Measurements from ENCODE around the gene GPHN. TPM values are rescaled to one million over a fixed set of nuclear protein-coding genes. Genes with fewer than 3 reads are reported as not detected.

Gene GPHN
- total and polyA plus RNA-seq, 2 of the 8 experiments (the other 6 are each of a cell fraction or from before 2014, with no cell fraction given), result 6.0 to 16.0 TPM

- TF ChIP-seq CTCF (IDR thresholded peaks at IDR 0.05; ENCODE audit: control extremely low read depth in 1 of 3, insufficient read depth in 1 of 3, low read depth in 1 of 3, low read length in 3 of 3) (no peak), GABPA (IDR thresholded peaks at IDR 0.05; ENCODE audit: borderline replicate concordance, insufficient read depth, low read length) (no peak), RNF2 (IDR thresholded peaks at IDR 0.05; ENCODE audit: borderline replicate concordance, low read depth, low read length, missing control alignments, poor library complexity, severe bottlenecking) (no peak)
Measured at GRCh38 chr14:66541627-66542026, 33.7 kb downstream of the GPHN start (continued).

Measured in H1 (cell line).